HEK293 (cell line): Measurements from ENCODE around the gene SOX9.

Source experiments
- CTCF ChIA-PET: fragments of 350-600 bp; formaldehyde crosslinking; extraction: SDS; loops from one replicate; lab custom pipeline; 2021; ENCODE audit warnings: antibody characterized with exemption; lab: Yijun Ruan, JAX
- POLR2A ChIA-PET: fragments of 300-600 bp; formaldehyde crosslinking; extraction: SDS; loops from one replicate; lab custom pipeline; 2020; ENCODE audit warnings: antibody characterized with exemption, inconsistent platforms; lab: Yijun Ruan, JAX
- H3K27ac ChIP-seq: fragments of 200-500 bp; sonication (Bioruptor generic); 2 replicates; pipeline ENCODE4 v1.5.1; 2014; ENCODE audit warnings: low read depth, low read length, control low read depth, inconsistent platforms; ENCODE audit errors: extremely low read depth
- H3K36me3 ChIP-seq, 2 experiments: fragments of 200-500 bp in 1 of 2; sonication (Bioruptor generic) in 1 of 2; 1 replicate in 1 of 2; 2 replicates in 1 of 2; pipeline ENCODE4 v1.5.1; 2014 to 2017; ENCODE audit warnings: inconsistent platforms in 2 of 2, low read length in 2 of 2; ENCODE audit not compliant: control insufficient read depth in 2 of 2, insufficient read depth in 1 of 2
- H3K4me1 ChIP-seq: fragments of 200-500 bp; sonication (Bioruptor generic); 2 replicates; pipeline ENCODE4 v1.5.1; 2014; ENCODE audit warnings: mild to moderate bottlenecking, low read length, inconsistent platforms; ENCODE audit not compliant: control insufficient read depth, insufficient read depth
- H3K4me3 ChIP-seq: 2 replicates; pipeline ENCODE4 v1.5.1; 2011; ENCODE audit warnings: low read depth, mild to moderate bottlenecking, control low read depth, low read length, moderate library complexity
- H3K9me3 ChIP-seq: fragments of 200-500 bp; sonication (Bioruptor generic); 2 replicates; pipeline ENCODE4 v1.5.1; 2014; ENCODE audit warnings: low read depth, low read length, inconsistent platforms; ENCODE audit not compliant: control insufficient read depth, insufficient read depth
- EGR2 ChIP-seq: fragments of 450-650 bp; formaldehyde crosslinking; IDR thresholded peaks from 2 replicates; pipeline ENCODE4 v1.5.1; 2016; ENCODE audit warnings: low read depth, missing biosample characterization, missing genetic modification characterization
- GLIS1 ChIP-seq: fragments of 450-650 bp; formaldehyde crosslinking; IDR thresholded peaks from 2 replicates; pipeline ENCODE4 v1.5.1; 2016; ENCODE audit warnings: missing biosample characterization, missing genetic modification characterization
- HOXA7 ChIP-seq: sonication (generic); formaldehyde crosslinking; IDR thresholded peaks from 2 replicates; pipeline ENCODE4 v1.8.1; 2022; ENCODE audit warnings: missing genetic modification reagents, borderline replicate concordance
- KLF7 ChIP-seq: fragments of 450-650 bp; formaldehyde crosslinking; IDR thresholded peaks from 2 replicates; pipeline ENCODE4 v1.5.1; 2016; ENCODE audit warnings: missing biosample characterization, missing genetic modification characterization, borderline replicate concordance
- SALL2 ChIP-seq: fragments of 450-650 bp; formaldehyde crosslinking; IDR thresholded peaks from 2 replicates; pipeline ENCODE4 v1.5.0; 2017; ENCODE audit warnings: missing biosample characterization, mild to moderate bottlenecking, missing genetic modification characterization, borderline replicate concordance
- SCRT2 ChIP-seq: fragments of 450-650 bp; formaldehyde crosslinking; IDR thresholded peaks from 2 replicates; pipeline ENCODE4 v1.5.1; 2016; ENCODE audit warnings: missing biosample characterization, missing genetic modification characterization
- SP7 ChIP-seq: fragments of 450-650 bp; formaldehyde crosslinking; IDR thresholded peaks from 2 replicates; pipeline ENCODE4 v1.5.1; 2016; ENCODE audit warnings: missing biosample characterization, missing genetic modification characterization
- ZBTB7A ChIP-seq: fragments of 450-650 bp; formaldehyde crosslinking; IDR thresholded peaks from 2 replicates; pipeline ENCODE4 v1.5.1; 2016; ENCODE audit warnings: low read depth, missing biosample characterization, missing genetic modification characterization
- ZFHX2 ChIP-seq: fragments of 450-650 bp; formaldehyde crosslinking; conservative IDR thresholded peaks from 2 replicates; pipeline ENCODE4 v1.5.1; 2016; ENCODE audit warnings: missing biosample characterization, missing genetic modification characterization
- ZNF157 ChIP-seq: fragments of 450-650 bp; formaldehyde crosslinking; IDR thresholded peaks from 2 replicates; pipeline ENCODE4 v1.5.1; 2016; ENCODE audit warnings: missing biosample characterization, missing genetic modification characterization
- ZNF211 ChIP-seq: fragments of 450-650 bp; formaldehyde crosslinking; IDR thresholded peaks from 2 replicates; pipeline ENCODE4 v1.5.1; 2016; ENCODE audit warnings: low read depth, missing biosample characterization, missing genetic modification characterization
- ZNF48 ChIP-seq: fragments of 450-650 bp; formaldehyde crosslinking; IDR thresholded peaks from 2 replicates; pipeline ENCODE4 v1.5.1; 2016; ENCODE audit warnings: missing biosample characterization, missing genetic modification characterization
- ZNF558 ChIP-seq: fragments of 450-650 bp; formaldehyde crosslinking; IDR thresholded peaks from 2 replicates; pipeline ENCODE4 v1.5.1; 2016; ENCODE audit warnings: missing biosample characterization, missing genetic modification characterization
- ZNF560 ChIP-seq: fragments of 450-650 bp; formaldehyde crosslinking; IDR thresholded peaks from 2 replicates; pipeline ENCODE4 v1.5.1; 2017; ENCODE audit warnings: missing biosample characterization, missing genetic modification characterization, borderline replicate concordance
- ZNF830 ChIP-seq: fragments of 450-650 bp; IDR thresholded peaks from 2 replicates; pipeline ENCODE4 v1.5.0; 2018; ENCODE audit warnings: missing biosample characterization, missing genetic modification characterization, low read depth, mild to moderate bottlenecking, moderate library complexity
- TF ChIP-seq, protein P1 (sequence below): fragments of 450-650 bp; formaldehyde crosslinking; IDR thresholded peaks from 2 replicates; pipeline ENCODE4 v1.5.1; 2016; ENCODE audit warnings: missing biosample characterization, missing genetic modification characterization
- TF ChIP-seq, protein P2 (sequence below): fragments of 450-650 bp; formaldehyde crosslinking; IDR thresholded peaks from 2 replicates; pipeline ENCODE4 v1.5.1; 2017; ENCODE audit warnings: missing biosample characterization, missing genetic modification characterization
- TF ChIP-seq, protein P3 (sequence below): fragments of 450-650 bp; formaldehyde crosslinking; IDR thresholded peaks from 2 replicates; pipeline ENCODE4 v1.5.1; 2016; ENCODE audit warnings: missing biosample characterization, missing genetic modification characterization

SOX9 gene

DNA sequence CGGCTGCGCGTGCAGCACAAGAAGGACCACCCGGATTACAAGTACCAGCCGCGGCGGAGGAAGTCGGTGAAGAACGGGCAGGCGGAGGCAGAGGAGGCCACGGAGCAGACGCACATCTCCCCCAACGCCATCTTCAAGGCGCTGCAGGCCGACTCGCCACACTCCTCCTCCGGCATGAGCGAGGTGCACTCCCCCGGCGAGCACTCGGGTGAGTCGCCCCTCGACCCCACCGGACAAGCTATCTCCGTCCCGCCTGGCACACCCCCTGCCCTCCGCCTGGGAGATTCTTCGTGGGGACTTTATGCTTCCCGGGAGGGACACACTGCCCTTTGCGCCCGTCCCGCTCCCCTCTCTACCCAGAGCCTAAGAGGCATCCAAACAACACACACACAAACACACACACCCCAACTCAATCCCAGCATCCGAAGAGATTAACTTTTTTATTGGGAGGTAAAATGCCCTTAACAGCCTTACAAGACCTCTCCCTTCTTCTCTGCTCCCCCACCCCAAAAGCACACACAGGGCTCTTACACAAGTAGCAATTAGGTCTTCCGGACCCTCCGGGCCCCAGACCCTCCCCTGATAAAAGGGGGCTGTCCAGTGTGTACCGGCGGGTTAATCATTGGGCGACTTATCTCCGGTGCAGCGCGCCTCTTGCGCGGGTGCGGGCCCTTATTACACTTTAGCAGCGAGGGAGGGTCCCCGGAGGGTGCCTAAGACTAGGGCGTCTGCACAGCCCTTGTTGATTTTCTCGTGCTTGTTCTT is 2.1 kb downstream of the SOX9 start:
- TF ChIP-seq SP7 (tag by site-specific recombination) (no peak), SALL2 (tag by site-specific recombination) (no peak), SCRT2 (tag by site-specific recombination) (no peak), ZNF211 (no peak), ZFHX2 (tag by site-specific recombination) (0 out of 2 replicates have a peak, but pooled peaks have one; percentile 13), GLIS1 (tag by site-specific recombination) (no peak)
- TF ChIP-seq, protein P1, sequence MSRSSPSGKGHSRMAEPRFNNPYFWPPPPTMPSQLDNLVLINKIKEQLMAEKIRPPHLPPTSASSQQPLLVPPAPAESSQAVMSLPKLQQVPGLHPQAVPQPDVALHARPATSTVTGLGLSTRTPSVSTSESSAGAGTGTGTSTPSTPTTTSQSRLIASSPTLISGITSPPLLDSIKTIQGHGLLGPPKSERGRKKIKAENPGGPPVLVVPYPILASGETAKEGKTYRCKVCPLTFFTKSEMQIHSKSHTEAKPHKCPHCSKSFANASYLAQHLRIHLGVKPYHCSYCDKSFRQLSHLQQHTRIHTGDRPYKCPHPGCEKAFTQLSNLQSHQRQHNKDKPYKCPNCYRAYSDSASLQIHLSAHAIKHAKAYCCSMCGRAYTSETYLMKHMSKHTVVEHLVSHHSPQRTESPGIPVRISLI (tag by site-specific recombination): no peak
- TF ChIP-seq, all 188 proteins: peak for 1
- Histone ChIP-seq H3K27ac (peak overlapping the region; percentile 69), H3K4me1 (peaks cover 30% of the 10 kb centered on the region), H3K4me3 (peak overlapping the region; percentile 89), H3K9me3 (no peaks in the 10 kb centered on the region), H3K36me3 (peaks cover 20 to 26% of the 10 kb centered on the region in 2 experiments)
- CTCF ChIA-PET: interaction anchor here (1.1 to 1.9 kb wide), 2 partner anchors 9 to 243 kb away, joined by 3 to 5 read pairs; no protein-coding TSS in a partner anchor
- POLR2A ChIA-PET: interaction anchor here (0.6 to 1.4 kb wide), 6 partner anchors 11 to 957 kb away, joined by 3 to 8 read pairs (median 4); no protein-coding TSS in a partner anchor

DNA sequence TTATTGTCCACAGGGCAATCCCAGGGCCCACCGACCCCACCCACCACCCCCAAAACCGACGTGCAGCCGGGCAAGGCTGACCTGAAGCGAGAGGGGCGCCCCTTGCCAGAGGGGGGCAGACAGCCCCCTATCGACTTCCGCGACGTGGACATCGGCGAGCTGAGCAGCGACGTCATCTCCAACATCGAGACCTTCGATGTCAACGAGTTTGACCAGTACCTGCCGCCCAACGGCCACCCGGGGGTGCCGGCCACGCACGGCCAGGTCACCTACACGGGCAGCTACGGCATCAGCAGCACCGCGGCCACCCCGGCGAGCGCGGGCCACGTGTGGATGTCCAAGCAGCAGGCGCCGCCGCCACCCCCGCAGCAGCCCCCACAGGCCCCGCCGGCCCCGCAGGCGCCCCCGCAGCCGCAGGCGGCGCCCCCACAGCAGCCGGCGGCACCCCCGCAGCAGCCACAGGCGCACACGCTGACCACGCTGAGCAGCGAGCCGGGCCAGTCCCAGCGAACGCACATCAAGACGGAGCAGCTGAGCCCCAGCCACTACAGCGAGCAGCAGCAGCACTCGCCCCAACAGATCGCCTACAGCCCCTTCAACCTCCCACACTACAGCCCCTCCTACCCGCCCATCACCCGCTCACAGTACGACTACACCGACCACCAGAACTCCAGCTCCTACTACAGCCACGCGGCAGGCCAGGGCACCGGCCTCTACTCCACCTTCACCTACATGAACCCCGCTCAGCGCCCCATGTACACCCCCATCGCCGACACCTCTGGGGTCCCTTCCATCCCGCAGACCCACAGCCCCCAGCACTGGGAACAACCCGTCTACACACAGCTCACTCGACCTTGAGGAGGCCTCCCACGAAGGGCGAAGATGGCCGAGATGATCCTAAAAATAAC is 3.0 kb downstream of the SOX9 start:
- ChIA-PET CTCF (no interaction called here), POLR2A (interaction anchor here (0.6 kb wide), 1 partner anchor 653 kb away, joined by 5 read pairs; no protein-coding TSS in a partner anchor)
- TF ChIP-seq HOXA7 (no peak), ZNF560 (no peak), EGR2 (tag by site-specific recombination) (peak; percentile 83), ZNF48 (tag by site-specific recombination) (no peak), ZFHX2 (tag by site-specific recombination) (peak; percentile 88), KLF7 (tag by site-specific recombination) (no peak), ZBTB7A (tag by site-specific recombination) (no peak)
- TF ChIP-seq, protein P2, sequence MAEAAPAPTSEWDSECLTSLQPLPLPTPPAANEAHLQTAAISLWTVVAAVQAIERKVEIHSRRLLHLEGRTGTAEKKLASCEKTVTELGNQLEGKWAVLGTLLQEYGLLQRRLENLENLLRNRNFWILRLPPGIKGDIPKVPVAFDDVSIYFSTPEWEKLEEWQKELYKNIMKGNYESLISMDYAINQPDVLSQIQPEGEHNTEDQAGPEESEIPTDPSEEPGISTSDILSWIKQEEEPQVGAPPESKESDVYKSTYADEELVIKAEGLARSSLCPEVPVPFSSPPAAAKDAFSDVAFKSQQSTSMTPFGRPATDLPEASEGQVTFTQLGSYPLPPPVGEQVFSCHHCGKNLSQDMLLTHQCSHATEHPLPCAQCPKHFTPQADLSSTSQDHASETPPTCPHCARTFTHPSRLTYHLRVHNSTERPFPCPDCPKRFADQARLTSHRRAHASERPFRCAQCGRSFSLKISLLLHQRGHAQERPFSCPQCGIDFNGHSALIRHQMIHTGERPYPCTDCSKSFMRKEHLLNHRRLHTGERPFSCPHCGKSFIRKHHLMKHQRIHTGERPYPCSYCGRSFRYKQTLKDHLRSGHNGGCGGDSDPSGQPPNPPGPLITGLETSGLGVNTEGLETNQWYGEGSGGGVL (tag by site-specific recombination): no peak
- Histone ChIP-seq H3K4me1 (peaks cover 30% of the 10 kb centered on the region), H3K27ac (no peak overlapping the region), H3K9me3 (no peaks in the 10 kb centered on the region), H3K4me3 (no peak overlapping the region), H3K36me3 (peaks cover 20 to 26% of the 10 kb centered on the region in 2 experiments)

DNA sequence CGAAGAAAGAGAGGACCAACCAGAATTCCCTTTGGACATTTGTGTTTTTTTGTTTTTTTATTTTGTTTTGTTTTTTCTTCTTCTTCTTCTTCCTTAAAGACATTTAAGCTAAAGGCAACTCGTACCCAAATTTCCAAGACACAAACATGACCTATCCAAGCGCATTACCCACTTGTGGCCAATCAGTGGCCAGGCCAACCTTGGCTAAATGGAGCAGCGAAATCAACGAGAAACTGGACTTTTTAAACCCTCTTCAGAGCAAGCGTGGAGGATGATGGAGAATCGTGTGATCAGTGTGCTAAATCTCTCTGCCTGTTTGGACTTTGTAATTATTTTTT is 3.6 kb downstream of the SOX9 start:
- peaks cover 30% of the 10 kb centered on the region for H3K4me1 ChIP-seq
- peaks cover 20 to 26% of the 10 kb centered on the region in 2 experiments for H3K36me3 ChIP-seq
- no peak for TF ChIP-seq ZNF830 (tag by site-specific recombination)
- TF ChIP-seq ZNF558 (tag by site-specific recombination): no peak
- no peak for TF ChIP-seq ZNF157 (tag by site-specific recombination)
- TF ChIP-seq, protein P3, sequence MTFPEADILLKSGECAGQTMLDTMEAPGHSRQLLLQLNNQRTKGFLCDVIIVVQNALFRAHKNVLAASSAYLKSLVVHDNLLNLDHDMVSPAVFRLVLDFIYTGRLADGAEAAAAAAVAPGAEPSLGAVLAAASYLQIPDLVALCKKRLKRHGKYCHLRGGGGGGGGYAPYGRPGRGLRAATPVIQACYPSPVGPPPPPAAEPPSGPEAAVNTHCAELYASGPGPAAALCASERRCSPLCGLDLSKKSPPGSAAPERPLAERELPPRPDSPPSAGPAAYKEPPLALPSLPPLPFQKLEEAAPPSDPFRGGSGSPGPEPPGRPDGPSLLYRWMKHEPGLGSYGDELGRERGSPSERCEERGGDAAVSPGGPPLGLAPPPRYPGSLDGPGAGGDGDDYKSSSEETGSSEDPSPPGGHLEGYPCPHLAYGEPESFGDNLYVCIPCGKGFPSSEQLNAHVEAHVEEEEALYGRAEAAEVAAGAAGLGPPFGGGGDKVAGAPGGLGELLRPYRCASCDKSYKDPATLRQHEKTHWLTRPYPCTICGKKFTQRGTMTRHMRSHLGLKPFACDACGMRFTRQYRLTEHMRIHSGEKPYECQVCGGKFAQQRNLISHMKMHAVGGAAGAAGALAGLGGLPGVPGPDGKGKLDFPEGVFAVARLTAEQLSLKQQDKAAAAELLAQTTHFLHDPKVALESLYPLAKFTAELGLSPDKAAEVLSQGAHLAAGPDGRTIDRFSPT (tag by site-specific recombination): no peak
- ChIA-PET POLR2A (no interaction called here), CTCF (no interaction called here)
- H3K27ac ChIP-seq: no peak overlapping the region
- H3K4me3 ChIP-seq: no peak overlapping the region
- H3K9me3 ChIP-seq: no peaks in the 10 kb centered on the region
